Spinal cord (tissue), 10 donors: Measurements from ENCODE around the gene RPS26. TPM values are rescaled to one million over a fixed set of nuclear protein-coding genes. Genes with fewer than 3 reads are reported as not detected.
A peak's percentile ranks its signal among the peaks of the same experiment; 100 is the strongest.
"Not testable (repeated sequence)": the region's sequence is repeated elsewhere in the genome, so short reads cannot be mapped to it uniquely, and the experiment has no call there.

Experiments
- DNase-seq, 6 donors: peaks; one replicate each; pipeline versions ENCODE4 v3.0.0 to v3.0.0-alpha.2; 2013 to 2015; ENCODE audit warnings: low spot score in 6 of 6, low read depth in 4 of 6
- H3K27ac ChIP-seq: one replicate; pipeline ENCODE4 v1.5.1; 2013; ENCODE audit warnings: low read depth, low read length, control low read depth
- H3K27me3 ChIP-seq: one replicate; pipeline ENCODE4 v1.6.1; 2013; ENCODE audit warnings: low read length; ENCODE audit not compliant: control insufficient read depth, insufficient read depth
- H3K36me3 ChIP-seq: one replicate; pipeline ENCODE4 v1.6.1; 2013; ENCODE audit warnings: low read length; ENCODE audit not compliant: control insufficient read depth, insufficient read depth
- H3K4me1 ChIP-seq: one replicate; pipeline ENCODE4 v1.6.1; 2013; ENCODE audit warnings: low read length; ENCODE audit not compliant: control insufficient read depth, insufficient read depth
- H3K4me3 ChIP-seq: one replicate; pipeline ENCODE4 v1.5.1; 2013; ENCODE audit warnings: low read depth, low read length, control low read depth
- H3K9me3 ChIP-seq: one replicate; pipeline ENCODE4 v1.6.1; 2013; ENCODE audit warnings: low read length; ENCODE audit not compliant: control insufficient read depth, insufficient read depth
- WGBS: methylation state at CpG from one replicate; pipeline ENCODE4 v1.1.5; 2013; ENCODE audit warnings: missing lambda C conversion rate; ENCODE audit not compliant: insufficient coverage; 5-methylcytosine and 5-hydroxymethylcytosine counted together
- polyA plus RNA-seq, 2 donors: library from polyadenylated mRNA; unstranded; fragments of 120-200 nt; gene quantifications; one replicate each; pipeline ENCODE4 v1.2.1, GENCODE V29; 2013; ENCODE audit not compliant: insufficient read length in 2 of 2
- total RNA-seq, 2 donors: library from RNA; depleted of rRNA in 1 of 2; stranded (reverse); fragments of 120-200 nt in 1 of 2; fragments of >200 nt in 1 of 2; gene quantifications; one replicate each; pipeline versions ENCODE4 v1.2.3 to v1.2.4, GENCODE V29; 2013 to 2014
- donor health status: healthy.

RPS26 gene
- total and polyA plus RNA-seq, 4 donors, result 97.6 to 270 (median 163) TPM

DNA sequence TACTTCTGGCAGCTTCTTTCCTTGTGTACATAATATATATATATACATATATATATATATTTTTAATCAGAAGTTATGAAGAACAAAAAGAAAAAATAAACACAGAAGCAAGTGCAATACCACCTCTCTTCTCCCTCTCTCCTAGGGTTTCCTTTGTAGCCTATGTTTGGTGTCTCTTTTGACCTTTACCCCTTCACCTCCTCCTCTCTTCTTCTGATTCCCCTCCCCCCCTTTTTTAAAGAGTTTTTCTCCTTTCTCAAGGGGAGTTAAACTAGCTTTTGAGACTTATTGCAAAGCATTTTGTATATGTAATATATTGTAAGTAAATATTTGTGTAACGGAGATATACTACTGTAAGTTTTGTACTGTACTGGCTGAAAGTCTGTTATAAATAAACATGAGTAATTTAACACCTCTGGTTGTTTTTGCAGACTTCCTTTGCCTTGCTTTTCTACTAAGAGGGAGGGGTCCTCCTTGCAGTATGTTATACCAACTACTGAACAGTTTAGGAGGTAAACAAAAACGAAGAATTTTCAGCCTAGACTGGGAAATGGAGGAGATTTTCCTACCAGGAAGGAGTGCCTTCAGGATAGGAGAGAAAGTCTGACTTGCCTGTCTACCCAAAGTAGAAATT lies 3.6 kb upstream of the RPS26 start:
- Histone ChIP-seq H3K4me3 (no peak overlapping the region), H3K27ac (no peak overlapping the region), H3K36me3 (peaks cover 41% of the 10 kb centered on the region), H3K4me1 (peaks cover 4% of the 10 kb centered on the region), H3K27me3 (no peaks in the 10 kb centered on the region), H3K9me3 (no peaks in the 10 kb centered on the region)
- DNase-seq, result no peak
- no CpG with 5 or more reads among the region's 2 CpGs for WGBS

DNA sequence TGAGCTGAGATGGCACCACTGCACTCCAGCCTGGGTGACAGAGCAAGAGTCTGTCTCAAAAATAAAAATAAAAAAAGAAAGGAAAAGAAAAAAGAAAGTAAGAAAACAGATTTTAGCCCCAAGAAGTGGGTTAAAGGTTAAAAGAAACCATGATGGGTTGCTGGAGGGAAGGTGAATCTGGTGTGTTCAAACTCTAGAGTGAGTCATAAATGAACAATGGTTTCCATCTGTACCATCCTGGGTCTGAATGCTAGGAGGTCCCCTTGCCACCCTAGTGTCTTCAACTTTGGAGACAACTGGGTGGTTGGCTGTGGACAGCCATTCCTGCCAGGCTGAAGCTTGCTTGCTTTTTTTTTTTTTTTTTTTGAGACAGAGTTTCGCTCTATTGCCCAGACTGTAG lies 1.6 kb upstream of the RPS26 start:
- Histone ChIP-seq H3K36me3 (peaks cover 27% of the 10 kb centered on the region), H3K27me3 (no peaks in the 10 kb centered on the region), H3K4me1 (peaks cover 6% of the 10 kb centered on the region), H3K4me3 (no peak overlapping the region), H3K9me3 (no peaks in the 10 kb centered on the region), H3K27ac (no peak overlapping the region)
- no CpG with 5 or more reads among the region's 1 CpG for WGBS
- DNase-seq, result no peak

DNA sequence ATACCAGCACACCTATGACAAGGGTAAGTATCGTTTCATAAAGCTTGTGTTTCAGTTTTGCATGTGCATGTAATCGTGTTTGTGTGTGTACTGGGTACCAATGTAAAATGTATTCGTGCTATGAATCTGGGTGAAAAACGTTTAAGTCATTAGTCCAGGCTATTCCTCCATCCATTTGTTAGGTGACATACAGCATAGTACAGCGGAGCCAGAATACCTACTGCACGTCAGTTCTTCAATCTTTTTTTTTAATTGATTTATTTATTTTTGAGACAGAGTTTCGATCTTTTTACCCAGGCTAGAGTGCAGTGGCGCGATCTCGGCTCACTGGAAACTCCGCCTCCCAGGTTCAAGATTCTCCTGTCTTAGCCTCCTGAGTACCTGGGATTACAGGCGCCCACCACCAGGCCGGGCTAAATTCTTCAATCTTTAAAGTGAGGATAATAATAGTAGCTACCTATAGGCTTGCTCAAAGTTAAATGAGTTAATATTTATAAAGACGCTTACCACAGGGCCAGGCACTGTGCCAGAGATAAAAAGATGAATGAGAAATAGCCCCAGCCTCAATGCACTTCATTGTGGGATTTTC lies 661 bp upstream of the RPS26 start:
- H3K4me3 ChIP-seq, result peak overlapping the region; percentile 94
- no peak for DNase-seq
- no peaks in the 10 kb centered on the region for H3K9me3 ChIP-seq
- WGBS, result no CpG with 5 or more reads among the region's 14 CpGs
- H3K36me3 ChIP-seq, result peaks cover 27% of the 10 kb centered on the region
- peaks cover 6% of the 10 kb centered on the region for H3K4me1 ChIP-seq
- H3K27ac ChIP-seq, result peak overlapping the region; percentile 96
- H3K27me3 ChIP-seq, result no peaks in the 10 kb centered on the region

DNA sequence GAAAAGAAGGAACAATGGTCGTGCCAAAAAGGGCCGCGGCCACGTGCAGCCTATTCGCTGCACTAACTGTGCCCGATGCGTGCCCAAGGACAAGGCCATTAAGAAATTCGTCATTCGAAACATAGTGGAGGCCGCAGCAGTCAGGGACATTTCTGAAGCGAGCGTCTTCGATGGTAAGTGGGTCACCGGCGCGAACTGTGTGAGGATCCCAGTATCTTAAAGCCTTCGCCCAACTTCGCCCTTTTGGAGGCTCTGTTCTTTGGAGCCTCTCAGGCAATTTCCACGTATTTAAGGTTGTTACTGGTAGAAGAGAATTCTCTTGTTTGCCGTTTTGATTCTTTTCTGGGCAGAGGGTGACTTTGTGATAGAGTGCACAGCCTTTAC lies 704 bp downstream of the RPS26 start:
- not testable (repeated sequence) for DNase-seq, H3K4me1 ChIP-seq, H3K9me3 ChIP-seq, H3K27me3 ChIP-seq
- peak overlapping the region; percentile 96 for H3K27ac ChIP-seq
- H3K4me3 ChIP-seq, result peak overlapping the region; percentile 94
- WGBS, result under 1% methylated on average over 15 of the region's 20 CpGs
- H3K36me3 ChIP-seq, result peaks cover 19% of the 10 kb centered on the region

DNA sequence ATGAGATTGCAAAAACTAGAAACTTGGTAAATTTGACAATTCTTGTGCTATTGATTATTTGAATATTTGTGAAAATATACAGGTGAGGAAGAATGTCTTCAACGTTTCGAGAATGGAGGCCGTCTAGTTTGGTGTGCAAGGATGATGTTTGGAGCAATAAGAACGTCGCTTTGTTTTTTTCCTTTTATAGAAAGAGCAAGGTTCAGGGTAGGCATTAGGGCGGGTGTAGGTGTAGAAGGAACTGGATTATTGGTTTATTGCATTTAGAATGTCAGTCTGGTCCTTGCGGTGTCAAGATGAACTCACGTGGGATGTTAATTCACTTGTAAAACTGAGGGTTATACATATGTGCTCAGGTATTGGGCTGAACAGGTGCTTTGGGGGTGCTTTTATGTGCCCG lies 1.1 kb downstream of the RPS26 start:
- Histone ChIP-seq H3K27ac (peak overlapping the region; percentile 25), H3K27me3 (no peaks in the 10 kb centered on the region), H3K4me3 (peak overlapping the region; percentile 94), H3K4me1 (peaks cover 6% of the 10 kb centered on the region), H3K9me3 (no peaks in the 10 kb centered on the region), H3K36me3 (peaks cover 17% of the 10 kb centered on the region)
- 63% methylated on average over 9 of the region's 9 CpGs for WGBS
- no peak for DNase-seq

DNA sequence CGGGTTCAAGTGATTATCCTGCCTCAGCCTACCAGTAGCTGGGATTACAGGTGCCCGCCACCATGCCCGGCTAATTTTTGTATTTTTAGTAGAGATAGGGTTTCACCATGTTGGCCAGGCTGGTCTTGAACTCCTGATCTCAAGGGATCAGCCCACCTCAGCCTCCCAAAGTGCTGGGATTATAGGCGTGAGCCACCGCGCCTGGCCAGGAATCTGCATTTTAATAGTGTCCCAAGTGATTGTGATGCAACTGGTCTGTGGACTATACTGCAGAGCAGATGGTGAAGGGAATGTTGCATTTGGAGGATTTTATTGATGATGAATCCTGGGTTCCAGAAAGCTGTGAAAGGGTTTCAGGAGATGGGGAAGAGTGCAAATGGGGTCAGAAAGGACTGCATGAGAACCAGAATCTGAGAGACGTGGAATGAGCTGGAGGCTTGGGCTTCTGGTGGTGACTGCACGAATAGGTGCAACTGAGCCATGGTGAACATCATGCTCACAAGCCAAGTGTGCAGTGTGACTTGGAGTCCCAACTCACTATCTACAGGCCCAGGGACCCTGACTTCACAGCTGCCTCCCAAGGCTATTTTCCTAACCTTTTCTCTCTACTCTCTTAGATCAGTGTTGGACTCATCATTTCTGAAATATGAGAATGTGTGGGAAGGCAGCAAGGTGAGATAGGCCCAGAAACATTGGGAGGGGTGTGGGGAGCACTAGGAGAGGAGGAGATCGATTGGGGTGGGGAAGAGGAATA lies 4.5 kb downstream of the RPS26 start:
- H3K27ac ChIP-seq, result no peak overlapping the region
- no peak for DNase-seq
- H3K27me3 ChIP-seq, result no peaks in the 10 kb centered on the region
- no peaks in the 10 kb centered on the region for H3K9me3 ChIP-seq
- peaks cover 13% of the 10 kb centered on the region for H3K36me3 ChIP-seq
- WGBS, result 79% methylated on average over 5 of the region's 9 CpGs
- no peak overlapping the region for H3K4me3 ChIP-seq
- peaks cover 3% of the 10 kb centered on the region for H3K4me1 ChIP-seq

DNA sequence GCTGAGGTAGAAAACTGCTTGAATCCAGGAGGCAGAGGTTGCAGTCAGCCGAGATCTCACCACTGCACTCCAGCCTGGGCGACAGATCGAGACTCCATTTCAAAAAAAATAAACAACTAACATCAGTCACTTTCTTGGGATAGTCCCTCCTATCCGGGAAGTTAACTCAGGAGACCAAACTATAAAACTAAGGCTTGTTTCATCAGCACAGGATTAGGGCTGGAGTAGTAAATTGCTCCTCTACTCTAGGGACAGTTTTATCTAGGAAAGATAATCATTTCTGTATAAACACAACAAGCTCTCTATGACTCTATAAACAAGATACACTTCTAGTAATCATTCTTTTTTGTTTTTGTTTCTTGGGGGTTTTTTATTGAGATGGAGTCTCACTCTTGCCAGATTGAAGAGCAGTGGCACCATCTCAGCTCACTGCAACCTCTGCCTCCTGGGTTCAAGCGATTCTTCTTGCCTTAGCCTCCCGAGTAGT lies 11.7 kb downstream of the RPS26 start:
- Histone ChIP-seq H3K36me3 (no peaks in the 10 kb centered on the region), H3K4me1 (no peaks in the 10 kb centered on the region), H3K27me3 (no peaks in the 10 kb centered on the region), H3K27ac (no peak overlapping the region), H3K9me3 (no peaks in the 10 kb centered on the region), H3K4me3 (no peak overlapping the region)
- DNase-seq, result no peak
- 88% methylated on average over 4 of the region's 6 CpGs for WGBS

DNA sequence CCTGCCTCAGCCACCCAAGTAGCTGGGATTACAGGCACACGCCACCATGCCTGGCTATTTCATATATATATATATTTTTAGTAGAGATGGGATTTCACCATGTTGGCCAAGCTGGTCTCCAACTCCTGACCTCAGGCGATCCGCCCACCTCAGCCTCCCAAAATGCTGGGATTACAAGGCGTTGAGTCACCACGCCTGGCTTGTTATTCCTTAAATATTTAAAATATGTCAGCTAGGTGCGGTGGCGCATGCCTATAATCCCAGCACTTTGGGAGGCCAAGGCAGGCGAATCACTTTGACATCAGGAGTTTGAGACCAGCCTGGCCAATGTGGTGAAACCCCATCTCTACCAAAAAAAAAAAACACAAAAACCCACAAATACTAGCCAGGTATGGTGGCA lies 18.2 kb downstream of the RPS26 start:
- not testable (repeated sequence) for H3K36me3 ChIP-seq, H3K9me3 ChIP-seq, H3K4me3 ChIP-seq, DNase-seq, H3K4me1 ChIP-seq, H3K27me3 ChIP-seq, H3K27ac ChIP-seq
- 100% methylated on average over 5 of the region's 8 CpGs for WGBS

DNA sequence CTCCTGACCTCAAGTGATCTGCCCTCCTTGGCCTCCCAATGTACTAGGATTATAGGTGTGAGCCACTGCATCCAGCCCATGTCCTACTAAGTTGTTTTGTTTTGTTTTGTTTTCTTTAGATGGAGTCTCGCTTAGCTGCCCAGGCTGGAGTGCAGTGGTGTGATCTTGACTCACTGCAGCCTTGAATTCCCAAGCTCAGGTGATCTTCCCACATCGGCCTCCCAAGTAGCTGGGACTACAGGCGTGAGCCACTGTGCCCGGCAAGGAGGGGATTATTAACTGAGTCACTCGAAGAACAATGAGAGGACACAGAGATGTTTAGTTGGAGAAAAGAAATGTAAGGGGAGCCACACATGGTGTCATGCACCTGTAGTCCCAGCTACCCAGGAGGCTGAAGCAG lies 20.3 kb downstream of the RPS26 start:
- no peak for DNase-seq
- H3K27ac ChIP-seq, result no peak overlapping the region

DNA sequence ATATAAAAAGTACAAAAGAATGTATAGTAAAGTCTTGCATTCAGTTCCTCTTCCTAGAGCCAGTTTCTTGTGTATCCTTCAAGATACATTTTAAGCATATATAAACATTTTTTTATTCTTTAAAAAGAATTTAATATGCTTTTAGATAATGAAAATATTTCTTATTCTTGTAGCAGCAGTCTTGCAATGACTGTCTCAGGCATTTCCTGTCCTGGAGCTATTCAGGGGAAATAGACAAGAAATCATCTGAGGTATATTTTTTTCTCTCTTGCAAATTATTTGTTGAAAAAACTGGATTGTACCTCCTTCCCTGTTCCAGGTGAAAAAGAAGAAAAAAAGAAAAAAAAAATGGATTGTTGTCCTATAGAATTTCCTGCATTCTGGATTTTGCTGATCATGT lies 21.3 kb downstream of the RPS26 start:
- Histone ChIP-seq H3K9me3 (no peaks in the 10 kb centered on the region), H3K4me1 (no peaks in the 10 kb centered on the region), H3K27me3 (no peaks in the 10 kb centered on the region), H3K27ac (no peak overlapping the region), H3K4me3 (no peak overlapping the region), H3K36me3 (no peaks in the 10 kb centered on the region)
- DNase-seq, result no peak

More for the DNA sequence above, 20.3 kb downstream of the RPS26 start:
- WGBS, result 78% methylated on average over 3 of the region's 5 CpGs
- Histone ChIP-seq H3K4me1 (no peaks in the 10 kb centered on the region), H3K36me3 (no peaks in the 10 kb centered on the region), H3K9me3 (no peaks in the 10 kb centered on the region), H3K27me3 (no peaks in the 10 kb centered on the region), H3K4me3 (no peak overlapping the region)
